Bladder microvascular endothelial cell (primary cell): ENCODE data around the gene BMP8A. TPM values are rescaled to one million over a fixed set of nuclear protein-coding genes. Genes with fewer than 3 reads are reported as not detected.

Source experiments
- total RNA-seq: library from RNA; depleted of rRNA; stranded (reverse); fragments of >200 nt; gene quantifications from 2 replicates; pipeline ENCODE4 v1.2.3, GENCODE V29; 2014

Gene BMP8A, protein sequence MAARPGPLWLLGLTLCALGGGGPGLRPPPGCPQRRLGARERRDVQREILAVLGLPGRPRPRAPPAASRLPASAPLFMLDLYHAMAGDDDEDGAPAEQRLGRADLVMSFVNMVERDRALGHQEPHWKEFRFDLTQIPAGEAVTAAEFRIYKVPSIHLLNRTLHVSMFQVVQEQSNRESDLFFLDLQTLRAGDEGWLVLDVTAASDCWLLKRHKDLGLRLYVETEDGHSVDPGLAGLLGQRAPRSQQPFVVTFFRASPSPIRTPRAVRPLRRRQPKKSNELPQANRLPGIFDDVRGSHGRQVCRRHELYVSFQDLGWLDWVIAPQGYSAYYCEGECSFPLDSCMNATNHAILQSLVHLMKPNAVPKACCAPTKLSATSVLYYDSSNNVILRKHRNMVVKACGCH
- under 0.01 and 0.19 TPM in 2 replicates for total RNA-seq

DNA sequence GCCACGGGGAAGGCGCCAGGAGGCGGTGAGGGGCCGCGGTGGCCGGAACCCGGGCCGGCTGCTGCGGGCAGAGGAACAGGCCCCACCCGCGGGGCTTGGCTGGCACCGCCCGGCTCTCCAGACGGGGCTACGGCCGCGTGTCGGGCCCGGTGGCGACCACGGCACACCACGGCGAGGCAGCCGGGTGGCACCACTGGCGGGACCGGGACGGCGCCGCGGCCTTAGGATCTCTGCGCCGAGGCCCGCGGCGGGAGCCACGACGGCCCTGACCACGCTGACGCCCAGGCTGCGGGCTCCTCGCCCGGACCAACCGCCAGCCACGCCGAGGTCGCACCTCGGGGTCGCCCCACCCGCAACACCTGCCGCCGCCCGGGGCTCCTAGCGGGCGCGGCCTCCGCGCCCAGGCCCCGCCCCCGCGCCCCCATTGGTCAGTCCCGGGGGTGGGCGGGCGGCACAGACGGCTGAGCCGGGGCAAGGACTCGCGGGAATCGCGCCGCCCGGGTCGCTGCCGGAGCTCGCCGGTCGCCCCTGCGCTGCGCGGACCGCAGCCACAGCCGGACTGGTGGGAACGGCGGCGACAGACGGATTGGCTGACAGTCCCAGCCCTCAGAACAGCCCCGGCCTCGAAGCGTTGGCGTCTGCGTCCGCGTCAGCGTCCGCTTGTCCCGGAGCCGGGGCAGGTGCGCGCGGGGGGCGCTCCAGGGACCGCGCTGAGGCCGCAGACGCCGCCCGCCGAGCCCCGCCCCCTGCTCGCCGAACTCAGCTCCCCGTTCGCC, at the start of gene BMP8A:
BMP8A (plus strand) TSS at position 491 of the 776 bp plus-strand sequence. CDS start 356 bp downstream, outside the sequence.

Other genes starting within 250 kb of the BMP8A start
- gene PABPC4, start 85.2 kb downstream of the BMP8A start, total RNA-seq = 106 and 200 TPM in 2 replicates
- 0.06 and 0.32 TPM in 2 replicates for gene HEYL, start 148.0 kb downstream of the BMP8A start, total RNA-seq
- not detected in 2 replicates for gene NT5C1A, start 180.5 kb downstream of the BMP8A start, total RNA-seq
- not detected in 2 replicates for gene HPCAL4, start 199.8 kb downstream of the BMP8A start, total RNA-seq
- 25.7 and 43.4 TPM in 2 replicates for gene PPIE, start 247.2 kb downstream of the BMP8A start, total RNA-seq